HG03378 (cell line): Measurements from ENCODE around the gene XRRA1.
"Not testable (repeated sequence)": the region's sequence is repeated elsewhere in the genome, so short reads cannot be mapped to it uniquely, and the experiment has no call there.

Source experiments
- ATAC-seq: cut with Tn5 transposase; IDR thresholded peaks from one replicate; pipeline ENCODE4 v1.9.1; 2021; ENCODE audit warnings: mild to moderate bottlenecking, moderate library complexity; ENCODE audit not compliant: unreplicated experiment

Gene XRRA1

DNA sequence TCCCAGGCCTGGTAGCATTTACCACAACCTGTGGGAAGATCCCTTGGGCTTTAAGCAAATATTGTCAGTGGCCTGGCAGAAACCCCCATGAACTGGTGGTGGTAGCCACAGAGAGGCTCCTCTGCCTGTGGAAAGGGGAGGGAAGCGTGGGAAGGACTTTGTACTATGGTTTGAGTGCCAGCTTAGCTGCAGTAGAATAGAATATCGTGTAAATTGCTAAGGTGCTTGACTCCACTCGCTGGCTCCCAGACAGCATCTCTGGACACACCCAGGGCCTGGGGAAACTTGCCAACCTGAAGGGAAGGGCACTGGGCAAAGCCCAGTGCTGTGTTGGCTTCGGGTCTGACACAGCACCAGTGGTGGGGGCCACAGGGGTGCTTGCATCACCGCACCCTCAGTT is 52.6 kb downstream of the XRRA1 start:
- ATAC-seq: no peak

DNA sequence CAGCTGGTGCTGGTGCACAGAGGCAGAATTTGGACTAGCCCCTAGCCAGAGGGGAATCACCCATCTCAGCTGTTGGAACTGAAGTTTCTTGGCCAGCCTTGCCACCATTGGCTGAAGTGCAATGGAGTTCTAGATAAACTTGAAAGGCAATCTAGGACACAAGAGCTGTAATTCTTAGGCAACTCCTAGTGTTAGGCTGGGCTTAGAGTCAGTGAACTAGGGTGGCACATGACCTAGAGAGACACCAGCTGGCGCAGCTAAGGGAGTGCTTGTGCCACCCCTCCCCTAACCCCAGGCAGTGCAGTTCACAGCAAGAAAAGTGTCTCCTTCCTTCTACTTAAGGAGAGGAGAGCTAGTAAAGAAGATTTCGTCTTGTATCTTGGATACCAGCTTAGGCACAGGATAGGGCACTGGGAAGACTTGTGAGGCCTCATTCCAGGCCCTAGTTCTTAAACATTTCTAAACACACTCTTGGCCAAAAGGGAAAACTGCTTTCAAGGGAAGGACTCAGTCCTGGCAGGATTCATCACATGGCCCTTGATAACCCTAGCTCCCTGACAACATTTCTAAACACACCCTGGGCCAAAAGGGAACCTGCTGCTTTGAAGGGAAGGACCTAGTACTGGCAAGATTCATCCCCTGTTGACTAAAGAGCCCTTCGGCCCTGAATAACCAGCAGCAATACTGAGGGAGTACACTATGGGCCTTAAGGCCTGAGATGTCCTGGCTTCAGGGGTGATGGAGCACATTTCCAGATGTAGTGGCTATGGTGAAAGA is 53.4 kb downstream of the XRRA1 start:
- no peak for ATAC-seq

DNA sequence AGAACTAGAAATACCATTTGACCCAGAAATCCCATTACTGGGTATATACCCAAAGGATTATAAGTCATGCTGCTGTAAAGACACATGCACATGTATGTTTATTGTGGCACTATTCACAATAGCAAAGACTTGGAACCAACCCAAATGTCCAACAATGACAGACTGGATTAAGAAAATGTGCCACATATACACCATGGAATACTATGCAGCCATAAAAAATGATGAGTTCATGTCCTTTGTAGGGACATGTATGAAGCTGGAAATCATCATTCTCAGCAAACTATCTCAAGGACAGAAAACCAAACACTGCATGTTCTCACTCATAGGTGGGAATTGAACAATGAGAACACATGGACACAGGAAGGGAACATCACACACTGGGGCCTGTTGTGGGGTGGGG is 55.9 kb downstream of the XRRA1 start:
- ATAC-seq: not testable (repeated sequence)

DNA sequence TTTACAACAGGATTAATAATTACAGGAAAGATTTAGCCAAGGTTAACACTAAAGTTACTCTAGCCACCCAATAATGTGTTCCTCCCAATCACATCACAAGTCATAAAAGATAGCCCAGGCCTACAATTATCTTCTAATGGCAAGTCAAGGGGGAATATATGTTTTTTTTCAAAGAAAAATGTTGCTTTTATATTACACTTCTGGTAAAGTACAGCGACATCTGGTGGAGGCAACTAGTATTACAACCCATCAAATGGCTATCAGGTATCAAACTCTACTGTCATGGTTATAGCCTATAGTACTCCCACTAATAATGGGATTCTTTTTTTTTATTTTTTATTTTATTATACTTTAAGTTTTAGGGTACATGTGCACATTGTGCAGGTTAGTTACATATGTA is 71.8 kb downstream of the XRRA1 start:
- ATAC-seq: no peak

DNA sequence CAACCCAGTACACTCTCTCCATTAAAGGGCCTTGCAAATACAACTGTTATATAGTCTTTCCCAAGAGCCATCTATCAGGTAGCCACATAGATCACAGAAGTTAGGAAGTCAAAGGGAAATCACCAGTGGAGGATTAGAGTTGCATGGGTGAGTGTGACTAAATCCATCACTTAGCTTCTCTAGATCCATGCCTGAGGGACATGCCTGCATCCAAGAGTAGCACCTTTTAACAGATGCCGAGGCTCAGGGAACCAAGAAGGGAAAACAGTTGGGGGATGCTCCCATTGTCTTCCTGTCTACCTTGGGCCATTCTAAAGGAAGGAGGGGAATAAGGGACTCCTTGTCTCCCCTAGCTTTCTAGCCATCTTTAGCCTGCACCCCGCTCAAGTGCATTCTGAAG is 77.9 kb downstream of the XRRA1 start:
- no peak for ATAC-seq

- ATAC-seq: no peak
Observed at GRCh38 chr11:74870485-74870884, 78.4 kb downstream of the XRRA1 start.

- no peak for ATAC-seq
Observed at GRCh38 chr11:74866557-74866956, 82.3 kb downstream of the XRRA1 start.

- no peak for ATAC-seq
Observed at GRCh38 chr11:74863410-74863809, 85.5 kb downstream of the XRRA1 start.

- ATAC-seq: no peak
Observed at GRCh38 chr11:74860743-74861142, 88.1 kb downstream of the XRRA1 start.

GRCh38 chr11:74853223-74853622 is 95.7 kb downstream of the XRRA1 start:
- ATAC-seq: no peak

- ATAC-seq: no peak
Observed at GRCh38 chr11:74849525-74850391, 99.1 kb downstream of the XRRA1 start.

DNA sequence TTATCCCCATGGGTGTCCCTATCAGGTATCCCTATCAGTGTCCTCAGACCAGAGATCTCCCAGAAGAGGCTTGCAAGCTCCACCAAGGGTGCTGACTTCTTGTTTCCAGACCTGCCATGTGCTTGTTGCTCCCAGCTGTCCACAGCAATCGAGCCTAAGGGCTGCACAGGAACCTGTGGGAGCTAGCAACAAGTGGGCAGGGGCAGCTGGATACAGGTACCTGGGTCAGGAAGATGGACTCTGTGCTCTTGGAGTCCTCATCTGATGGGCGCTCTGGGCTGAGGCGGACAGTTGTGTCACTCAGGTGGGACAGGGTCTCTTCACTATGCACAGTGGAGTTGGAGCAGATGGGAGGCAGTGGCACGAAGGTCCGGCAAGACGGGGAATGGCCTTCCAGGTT is 101.0 kb downstream of the XRRA1 start:
- no peak for ATAC-seq

DNA sequence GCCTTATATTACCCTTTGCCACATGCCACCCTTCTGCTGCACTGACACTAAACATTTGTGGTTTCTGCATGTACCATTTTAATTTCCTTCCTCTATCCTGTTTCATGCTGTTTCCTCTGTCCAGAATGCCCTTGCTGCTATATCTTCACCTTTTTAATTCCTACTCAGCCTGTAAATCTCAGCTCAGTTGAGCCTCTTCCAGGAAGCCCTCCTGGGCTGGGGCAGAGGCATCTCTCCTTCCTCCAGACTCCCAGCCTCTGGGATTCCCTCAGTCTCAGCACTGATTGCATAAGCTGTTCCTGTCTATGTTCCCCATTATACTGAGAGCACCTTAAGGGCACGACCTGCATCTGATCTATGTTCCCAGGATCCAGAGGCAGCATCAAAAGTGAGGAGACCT is 101.5 kb downstream of the XRRA1 start:
- no peak for ATAC-seq

- ATAC-seq: no peak
Observed at GRCh38 chr11:74846770-74847169, 102.1 kb downstream of the XRRA1 start.

- ATAC-seq: no peak
Observed at GRCh38 chr11:74845978-74846517, 102.8 kb downstream of the XRRA1 start.

DNA sequence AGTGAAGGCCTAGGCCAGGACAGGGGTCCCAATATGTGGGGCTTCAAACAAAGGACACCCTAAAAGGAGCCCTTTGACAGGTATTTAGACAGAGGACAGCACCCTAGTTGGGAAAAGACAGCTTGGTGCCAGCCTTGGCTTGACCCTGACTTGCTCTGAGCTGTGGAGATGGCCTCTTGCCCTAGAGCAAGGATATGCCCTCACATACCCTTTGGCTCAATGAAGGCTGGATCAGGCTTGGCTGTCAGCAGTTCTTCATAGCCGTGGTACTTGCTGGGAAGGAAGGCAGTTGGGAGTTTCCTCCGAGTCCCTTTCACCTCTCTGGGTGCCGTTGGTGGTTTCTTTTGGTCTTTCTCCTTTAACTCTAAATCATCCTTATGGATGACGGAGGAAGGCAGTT is 104.0 kb downstream of the XRRA1 start:
- ATAC-seq: no peak

DNA sequence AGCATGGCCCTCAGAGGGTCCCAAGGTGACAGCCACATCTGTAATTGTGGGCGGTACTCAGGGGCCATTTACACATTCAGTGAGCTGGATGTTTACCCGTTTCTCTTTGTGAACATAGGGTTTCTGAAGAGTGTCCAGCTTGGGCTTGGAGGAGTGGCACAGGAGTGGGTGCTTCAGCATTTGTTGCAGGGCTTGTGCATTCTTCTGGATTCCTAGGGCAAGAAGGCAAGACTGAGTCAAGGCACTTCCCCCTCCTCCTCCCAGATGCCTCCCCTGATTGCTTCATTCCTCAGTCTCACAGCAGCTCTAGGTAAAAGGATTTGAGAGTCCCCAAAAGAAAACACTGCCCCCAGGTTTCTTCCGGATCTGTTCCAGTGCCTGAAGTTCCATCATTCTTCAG is 104.8 kb downstream of the XRRA1 start:
- no peak for ATAC-seq

DNA sequence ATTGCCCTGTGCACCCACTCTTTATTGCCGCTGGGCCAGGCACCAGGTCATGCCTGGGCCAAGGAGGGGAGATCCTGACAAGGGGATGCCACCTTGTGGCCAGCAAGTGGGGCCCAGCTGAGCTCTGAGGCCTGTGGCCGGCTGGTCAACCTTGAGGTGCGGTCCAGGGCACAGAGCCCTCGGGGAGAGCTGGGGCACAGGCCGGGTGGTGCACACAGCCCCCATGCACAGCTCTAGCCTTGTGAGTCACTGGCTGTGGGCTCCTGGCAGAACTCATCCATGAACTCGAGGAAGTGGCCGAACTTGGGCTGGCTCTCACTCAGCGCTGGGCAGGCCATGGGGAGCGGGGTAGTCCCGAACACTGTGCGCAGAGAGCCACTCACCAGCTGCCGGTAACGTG is 105.9 kb downstream of the XRRA1 start:
- ATAC-seq: no peak

- ATAC-seq: no peak
Observed at GRCh38 chr11:74840486-74840885, 108.4 kb downstream of the XRRA1 start.

GRCh38 chr11:74839971-74840370 is 108.9 kb downstream of the XRRA1 start:
- no peak for ATAC-seq

- ATAC-seq: no peak
Observed at GRCh38 chr11:74839446-74839845, 109.4 kb downstream of the XRRA1 start.

- no peak for ATAC-seq
Observed at GRCh38 chr11:74838188-74838587, 110.7 kb downstream of the XRRA1 start.
